ENCODE data around the gene SRSF11.

The SRSF11 gene

GRCh38 chr1:70222716-70223235 is 1.6 kb downstream of the SRSF11 start:
- DNase-seq = no peak

DNA sequence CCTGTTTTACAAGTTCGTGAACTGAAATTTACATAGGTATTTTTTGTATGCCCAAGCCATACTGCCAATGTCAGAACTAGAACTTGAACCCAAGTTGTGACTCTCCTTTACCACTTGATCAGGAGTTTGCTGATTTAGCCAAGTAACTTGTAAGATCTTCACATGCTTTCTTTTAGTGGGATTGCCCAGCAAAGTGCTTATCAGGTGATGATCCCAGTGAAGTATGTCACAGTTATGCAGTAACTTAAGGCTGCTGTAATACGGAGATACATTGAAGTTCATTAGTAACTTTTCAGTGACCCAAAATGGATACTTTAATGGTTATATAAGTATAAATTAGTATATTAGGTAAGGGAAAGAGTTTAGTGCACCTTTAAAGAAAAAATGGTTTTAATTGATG is 3.8 kb downstream of the SRSF11 start:
- DNase-seq = no peak

DNA sequence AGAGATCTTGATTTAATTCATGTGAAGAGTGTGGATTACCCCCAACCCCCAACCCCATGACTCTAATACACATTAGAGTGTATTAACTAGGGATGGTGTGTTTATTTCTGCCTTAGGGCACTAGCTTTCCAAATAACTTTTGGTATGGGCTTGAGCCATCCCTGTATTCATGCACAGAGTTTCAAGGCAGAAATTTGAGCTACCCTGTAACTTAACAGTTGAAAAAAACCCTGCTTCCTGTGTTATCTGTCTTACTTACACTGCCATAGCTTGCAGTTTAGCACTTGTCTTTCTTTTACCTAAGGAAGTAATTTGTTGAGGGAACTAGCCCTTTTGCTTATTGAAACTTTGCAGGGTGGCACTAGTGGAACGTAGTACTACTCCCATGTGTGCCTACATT is 6.3 kb downstream of the SRSF11 start:
- no peak for DNase-seq

DNA sequence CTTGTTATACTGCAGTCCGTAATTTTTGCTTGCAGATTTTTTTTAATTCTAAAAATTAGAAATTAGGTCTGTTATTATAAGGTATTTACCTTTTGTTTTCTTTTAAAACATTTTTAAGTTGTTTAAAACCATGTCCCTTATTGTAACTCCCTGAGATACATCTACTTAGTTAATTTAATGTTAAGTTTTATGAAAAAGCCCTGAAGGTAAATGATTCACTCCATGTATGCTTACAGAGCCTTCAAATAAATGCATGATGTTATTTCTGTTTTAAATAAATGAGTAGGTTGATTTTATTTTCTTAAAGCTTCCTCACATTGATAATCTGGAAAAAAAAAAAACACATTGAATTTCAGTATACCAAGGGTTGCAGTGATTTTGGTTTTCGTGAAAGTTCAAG is 7.5 kb downstream of the SRSF11 start:
- no peak for DNase-seq

- no peak for DNase-seq
Measured at GRCh38 chr1:70231475-70231874, 10.3 kb downstream of the SRSF11 start.

- DNase-seq = no peak
Measured at GRCh38 chr1:70234733-70235132, 13.6 kb downstream of the SRSF11 start.

DNA sequence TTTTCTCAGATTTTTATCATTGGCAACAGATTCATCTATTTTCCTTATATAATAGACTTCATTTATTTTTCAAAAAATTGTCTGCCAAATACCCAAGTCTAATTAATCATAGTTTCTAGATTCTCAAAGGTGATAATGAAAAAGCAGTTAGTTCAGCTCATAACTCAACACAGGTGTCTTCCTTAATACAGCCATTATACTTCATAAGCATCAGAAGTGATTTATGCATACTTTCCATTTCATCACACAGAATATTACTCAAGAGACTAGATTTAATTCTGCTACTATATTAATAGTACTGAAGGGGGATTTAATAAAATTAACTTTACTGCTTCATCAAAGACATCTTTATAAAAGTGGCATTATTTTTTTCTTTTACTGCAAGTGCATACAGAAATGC is 18.8 kb downstream of the SRSF11 start:
- no peak for DNase-seq

DNA sequence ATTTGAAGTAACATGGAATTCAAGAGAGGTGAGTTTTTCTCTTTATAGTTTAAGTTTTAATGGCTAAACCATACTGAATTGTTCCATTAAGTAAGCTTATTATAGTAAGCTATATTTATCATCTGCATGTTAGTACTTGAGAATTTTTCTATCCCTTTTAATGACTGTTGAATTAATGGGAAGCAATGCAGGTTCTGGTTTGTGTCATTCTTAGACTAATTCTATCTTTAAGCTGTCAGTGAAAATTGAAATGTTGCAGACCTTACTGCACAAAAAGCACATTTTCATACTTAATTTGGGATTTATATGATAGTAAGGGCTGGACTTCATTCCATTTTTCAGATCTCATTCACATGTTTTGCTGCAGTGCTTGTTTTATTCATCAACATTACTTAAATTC is 25.9 kb downstream of the SRSF11 start:
- no peak for DNase-seq

GRCh38 chr1:70247768-70248167 is 26.6 kb downstream of the SRSF11 start:
- DNase-seq = no peak

GRCh38 chr1:70248729-70249128 is 27.5 kb downstream of the SRSF11 start:
- DNase-seq = no peak

DNA sequence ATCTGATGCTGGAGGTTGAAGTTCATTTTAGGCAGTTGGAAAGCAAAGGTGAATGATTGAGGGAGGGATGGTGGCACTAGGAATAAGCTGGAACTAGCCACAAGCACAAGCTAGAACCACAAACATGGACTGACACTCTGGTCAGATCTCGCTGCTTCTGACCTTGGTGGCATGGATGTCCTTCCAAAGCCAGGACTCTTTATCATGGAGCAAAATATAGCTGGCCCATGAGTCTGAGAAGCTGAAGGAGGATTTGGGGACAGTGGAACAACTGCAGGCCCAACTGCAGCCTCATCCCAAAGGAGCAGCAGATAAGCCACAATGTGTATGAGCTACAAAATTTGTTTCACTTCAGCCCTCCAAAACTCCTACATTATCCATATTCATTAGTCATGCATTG is 35.5 kb downstream of the SRSF11 start:
- DNase-seq = no peak

DNA sequence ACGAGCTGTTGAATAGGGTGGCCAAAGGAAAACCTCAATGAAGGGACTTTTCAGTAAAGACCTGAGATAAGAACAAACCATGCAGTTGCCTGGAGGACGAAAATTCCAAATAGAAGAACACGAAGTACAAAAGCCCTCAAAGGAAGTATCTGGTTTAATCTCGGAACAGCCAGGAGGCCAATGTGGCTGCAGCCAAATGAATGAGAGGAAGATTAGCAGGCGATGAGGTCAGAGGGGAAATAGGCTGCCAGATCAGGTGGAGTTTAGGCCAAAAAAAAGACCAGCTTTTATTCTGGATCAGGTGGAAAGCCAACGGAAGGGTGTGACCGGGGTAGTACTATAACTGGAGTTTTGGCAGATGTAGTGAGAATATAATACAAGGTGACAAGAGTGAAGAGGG is 43.7 kb downstream of the SRSF11 start:
- DNase-seq = no peak

DNA sequence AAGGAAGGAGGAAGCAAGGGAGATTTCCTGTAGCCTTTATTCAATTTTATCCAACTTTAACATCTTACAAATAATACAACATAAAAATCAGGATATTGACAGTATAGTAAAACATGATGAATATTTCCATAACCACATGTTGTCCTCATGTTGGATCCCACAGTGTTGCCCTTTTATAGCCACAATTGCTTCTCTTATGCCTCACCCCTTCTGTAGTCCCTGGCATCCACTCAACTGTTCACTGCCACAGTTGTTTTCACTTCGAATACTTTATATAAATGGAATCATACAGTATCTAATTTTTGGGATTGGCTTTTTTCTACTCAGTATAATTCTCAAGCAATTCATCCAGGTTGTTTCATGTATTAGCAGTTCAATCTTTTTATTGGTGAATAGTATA is 44.8 kb downstream of the SRSF11 start:
- DNase-seq = no peak

DNA sequence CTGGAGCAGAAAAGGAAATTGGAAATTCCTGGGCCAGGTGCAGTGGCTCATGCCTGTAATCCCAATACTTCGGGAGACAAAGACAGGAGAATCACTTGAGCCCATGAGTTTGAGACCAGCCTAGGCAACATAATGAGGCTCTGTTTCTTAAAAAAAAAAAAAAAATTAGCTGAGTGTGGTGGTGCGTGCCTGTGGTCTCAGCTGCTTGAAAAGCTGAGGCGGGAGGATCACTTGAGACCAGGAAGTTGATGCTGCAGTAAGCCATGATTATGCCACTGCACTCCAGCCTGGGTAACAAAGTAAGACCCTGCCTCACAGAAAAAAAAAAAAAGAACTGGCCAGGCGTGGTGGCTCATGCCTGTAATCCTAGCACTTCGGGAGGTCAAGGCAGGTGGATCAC is 56.7 kb downstream of the SRSF11 start:
- DNase-seq = no peak

GRCh38 chr1:70278710-70279109 is 57.5 kb downstream of the SRSF11 start:
- no peak for DNase-seq

- no peak for DNase-seq
Measured at GRCh38 chr1:70284366-70284765, 63.2 kb downstream of the SRSF11 start.

GRCh38 chr1:70286453-70286852 is 65.3 kb downstream of the SRSF11 start:
- DNase-seq = no peak

GRCh38 chr1:70288166-70288565 is 67.0 kb downstream of the SRSF11 start:
- DNase-seq = no peak

GRCh38 chr1:70290218-70290617 is 69.0 kb downstream of the SRSF11 start:
- no peak for DNase-seq

- DNase-seq = no peak
Measured at GRCh38 chr1:70293186-70293843, 72.1 kb downstream of the SRSF11 start.

- DNase-seq = no peak
Measured at GRCh38 chr1:70295749-70296148, 74.6 kb downstream of the SRSF11 start.

- DNase-seq = no peak
Measured at GRCh38 chr1:70299472-70299871, 78.3 kb downstream of the SRSF11 start.

Measured in C1 segment of cervical spinal cord (tissue), 14 donors.